Ectodermal cell (in vitro differentiated cells): Measurements from ENCODE around the gene CIZ1.

Experiments used
- H3K27ac ChIP-seq: 2 replicates; pipeline ENCODE4 v1.7.0; 2013; ENCODE audit warnings: mild to moderate bottlenecking, low read depth, low read length; ENCODE audit not compliant: insufficient read depth, poor library complexity, severe bottlenecking
- H3K27me3 ChIP-seq: 2 replicates; pipeline ENCODE4 v1.7.0; 2013; ENCODE audit warnings: mild to moderate bottlenecking, low read length; ENCODE audit not compliant: insufficient read depth, control insufficient read depth, poor library complexity, severe bottlenecking
- H3K36me3 ChIP-seq: one replicate; pipeline ENCODE4 v1.7.0; 2013; ENCODE audit warnings: low read length; ENCODE audit not compliant: control insufficient read depth, insufficient read depth
- H3K4me1 ChIP-seq: one replicate; pipeline ENCODE4 v1.7.0; 2013; ENCODE audit warnings: low read length; ENCODE audit not compliant: control insufficient read depth, insufficient read depth
- H3K4me3 ChIP-seq: 2 replicates; pipeline ENCODE4 v1.7.0; 2013; ENCODE audit warnings: low read depth, low read length, control low read depth; ENCODE audit not compliant: insufficient read depth
- H3K9me3 ChIP-seq: 2 replicates; pipeline ENCODE4 v1.7.0; 2013; ENCODE audit warnings: mild to moderate bottlenecking, low read length, moderate library complexity; ENCODE audit not compliant: control insufficient read depth
- WGBS, 2 experiments: methylation state at CpG; one replicate each; pipeline ENCODE4 v1.1.7; 2013; ENCODE audit warnings: missing lambda C conversion rate in 2 of 2; 5-methylcytosine and 5-hydroxymethylcytosine counted together

The CIZ1 gene

DNA sequence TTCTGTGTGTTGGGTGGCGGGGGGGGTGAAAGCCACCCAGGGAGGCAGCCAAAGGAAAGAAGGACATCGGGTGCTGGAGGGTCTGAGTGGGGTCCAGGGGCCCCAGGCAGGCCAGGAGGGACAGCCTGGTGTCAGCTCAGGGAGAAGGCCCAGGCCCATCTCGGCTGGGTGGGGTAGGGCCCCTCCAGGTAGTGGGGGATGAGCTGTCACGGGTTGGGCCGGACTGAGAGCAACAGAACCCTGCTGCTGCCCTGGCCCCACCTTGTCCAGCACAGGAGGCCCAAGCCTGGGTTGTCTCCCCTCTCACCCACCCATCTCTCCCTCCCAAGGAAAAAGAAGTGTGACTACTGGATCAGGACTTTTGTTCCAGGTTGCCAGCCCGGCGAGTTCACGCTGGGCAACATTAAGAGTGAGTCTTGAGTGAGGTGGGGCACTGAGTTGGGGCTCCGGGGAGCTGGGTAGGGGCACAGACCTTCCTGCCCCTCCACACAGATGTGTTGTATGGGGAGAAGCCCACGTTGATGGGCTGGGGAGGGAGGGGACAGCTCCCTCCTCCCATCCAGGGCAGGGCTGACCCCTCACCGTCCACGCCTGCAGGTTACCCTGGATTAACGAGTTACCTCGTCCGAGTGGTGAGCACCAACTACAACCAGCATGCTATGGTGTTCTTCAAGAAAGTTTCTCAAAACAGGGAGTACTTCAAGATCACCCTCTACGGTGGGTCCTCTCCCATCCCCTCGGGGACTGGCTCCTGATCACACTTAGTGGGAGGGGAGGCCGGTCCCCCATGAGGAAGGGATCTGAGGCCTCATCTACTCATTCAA, 39.9 kb downstream of the CIZ1 start:
- Histone ChIP-seq H3K4me3 (no peak overlapping the region), H3K27ac (no peak overlapping the region), H3K27me3 (no peaks in the 10 kb centered on the region), H3K36me3 (no peaks in the 10 kb centered on the region), H3K9me3 (no peaks in the 10 kb centered on the region), H3K4me1 (no peaks in the 10 kb centered on the region)
- WGBS, 2 experiments = 84 to 87% methylated on average over 18 of the region's 18 CpGs

DNA sequence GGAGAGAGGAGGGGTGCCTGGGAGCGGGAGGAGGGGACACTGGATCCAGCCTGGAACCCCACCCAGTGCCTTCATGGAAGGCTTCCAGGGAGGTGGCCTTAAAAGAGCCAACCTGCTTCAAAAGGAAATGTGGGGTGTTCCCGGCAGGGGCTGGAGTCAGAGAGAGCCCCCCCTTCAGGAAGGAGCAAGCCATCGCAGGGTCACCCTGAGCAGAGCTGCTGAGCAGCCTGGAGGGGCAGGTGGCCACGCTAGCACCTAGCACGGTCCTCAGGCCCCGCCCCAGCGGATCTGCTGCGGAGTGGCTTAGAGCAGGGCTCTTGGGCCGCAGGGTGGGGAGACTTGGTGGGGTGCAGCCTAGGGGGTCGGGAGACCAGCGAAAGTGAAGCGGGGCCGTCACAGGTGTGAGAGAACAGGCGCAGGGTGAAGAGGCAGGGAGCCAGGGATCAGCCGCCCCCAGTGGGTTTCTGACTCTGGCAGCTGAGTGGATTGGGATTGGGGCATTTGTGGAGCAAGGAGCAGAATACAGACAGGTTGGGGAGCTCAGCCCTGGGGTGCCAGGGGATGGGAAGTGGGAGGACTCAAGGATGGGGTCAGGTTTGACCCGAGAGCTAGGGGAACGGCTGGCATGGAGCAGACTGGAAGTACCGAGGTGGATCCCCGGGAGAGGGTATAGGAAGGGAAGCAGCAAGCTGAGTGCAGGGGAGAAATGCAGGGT, 40.6 kb downstream of the CIZ1 start:
- no peaks in the 10 kb centered on the region for H3K36me3 ChIP-seq
- H3K9me3 ChIP-seq = no peaks in the 10 kb centered on the region
- no peak overlapping the region for H3K27ac ChIP-seq
- no peak overlapping the region for H3K4me3 ChIP-seq
- no peaks in the 10 kb centered on the region for H3K27me3 ChIP-seq
- no peaks in the 10 kb centered on the region for H3K4me1 ChIP-seq
- 69 to 73% methylated on average over 19 of the region's 19 CpGs for WGBS, 2 experiments

DNA sequence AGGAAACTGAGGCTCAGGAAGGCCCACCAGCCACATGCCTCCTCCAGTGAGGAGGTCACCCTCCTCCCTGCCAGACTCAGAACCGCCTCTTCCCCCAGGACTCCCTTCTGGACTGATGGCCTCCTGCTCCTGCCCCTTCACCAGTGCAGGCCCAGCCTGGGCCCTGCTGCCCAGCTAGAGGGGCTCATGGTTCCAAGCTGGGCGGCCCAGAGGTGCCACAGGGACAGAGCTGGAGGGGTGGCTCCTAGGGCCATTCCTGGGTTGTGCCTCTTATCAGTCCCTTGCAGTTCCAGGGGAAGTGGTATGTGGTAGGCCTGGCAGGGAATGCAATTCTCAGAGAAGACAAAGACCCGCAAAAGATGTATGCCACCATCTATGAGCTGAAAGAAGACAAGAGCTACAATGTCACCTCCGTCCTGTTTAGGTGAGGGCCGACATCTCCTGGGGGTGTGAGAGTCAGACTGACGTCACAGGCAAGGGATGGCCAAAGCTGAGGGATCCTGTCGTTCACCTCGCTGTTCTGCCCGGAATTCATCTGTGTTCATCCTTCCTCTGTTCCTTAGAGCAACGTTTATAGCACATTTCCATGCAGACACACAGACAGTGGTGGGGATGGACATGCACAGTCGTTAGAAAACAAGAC, 41.3 kb downstream of the CIZ1 start:
- no peaks in the 10 kb centered on the region for H3K27me3 ChIP-seq
- no peaks in the 10 kb centered on the region for H3K9me3 ChIP-seq
- H3K4me3 ChIP-seq = no peak overlapping the region
- 87 to 88% methylated on average over 11 of the region's 11 CpGs for WGBS, 2 experiments
- H3K27ac ChIP-seq = no peak overlapping the region
- no peaks in the 10 kb centered on the region for H3K4me1 ChIP-seq
- H3K36me3 ChIP-seq = no peaks in the 10 kb centered on the region

DNA sequence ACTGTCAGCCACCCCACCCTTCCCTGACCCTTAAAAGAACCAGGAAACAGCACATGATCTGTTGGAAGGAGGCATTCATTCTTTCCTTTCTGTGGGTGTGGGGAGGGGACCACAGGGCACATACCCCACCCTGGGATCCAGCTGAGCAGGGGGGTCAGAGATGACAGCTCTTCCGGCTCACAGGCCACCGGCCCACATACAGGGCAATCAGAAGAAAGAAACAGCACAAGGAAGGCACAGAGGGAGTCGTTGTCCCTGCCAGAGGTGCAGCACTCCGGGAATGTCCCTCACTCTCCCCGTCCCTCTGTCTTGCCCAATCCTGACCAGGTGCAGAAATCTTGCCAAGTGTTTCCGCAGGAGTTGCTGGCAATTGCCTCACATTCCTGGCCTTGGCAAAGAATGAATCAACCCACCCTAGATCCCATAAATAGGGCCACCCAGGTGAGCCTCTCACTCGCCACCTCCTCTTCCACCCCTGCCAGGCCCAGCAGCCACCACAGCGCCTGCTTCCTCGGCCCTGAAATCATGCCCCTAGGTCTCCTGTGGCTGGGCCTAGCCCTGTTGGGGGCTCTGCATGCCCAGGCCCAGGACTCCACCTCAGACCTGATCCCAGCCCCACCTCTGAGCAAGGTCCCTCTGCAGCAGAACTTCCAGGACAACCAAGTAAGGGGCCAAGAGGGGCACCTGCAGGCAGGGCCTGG, 42.2 kb downstream of the CIZ1 start, which contains the start of gene LCN2:
LCN2 (plus strand) TSS at position 453 of the 701 bp plus-strand sequence; CDS start at position 526, 73 bp downstream.
- 86 to 87% methylated on average over 9 of the region's 9 CpGs for WGBS, 2 experiments
- no peaks in the 10 kb centered on the region for H3K36me3 ChIP-seq
- no peaks in the 10 kb centered on the region for H3K9me3 ChIP-seq
- no peak within 1 kb of the TSS for H3K27ac ChIP-seq
- no peaks in the 10 kb centered on the region for H3K27me3 ChIP-seq
- H3K4me1 ChIP-seq = no peaks in the 10 kb centered on the region
- H3K4me3 ChIP-seq = no peak within 1 kb of the TSS

DNA sequence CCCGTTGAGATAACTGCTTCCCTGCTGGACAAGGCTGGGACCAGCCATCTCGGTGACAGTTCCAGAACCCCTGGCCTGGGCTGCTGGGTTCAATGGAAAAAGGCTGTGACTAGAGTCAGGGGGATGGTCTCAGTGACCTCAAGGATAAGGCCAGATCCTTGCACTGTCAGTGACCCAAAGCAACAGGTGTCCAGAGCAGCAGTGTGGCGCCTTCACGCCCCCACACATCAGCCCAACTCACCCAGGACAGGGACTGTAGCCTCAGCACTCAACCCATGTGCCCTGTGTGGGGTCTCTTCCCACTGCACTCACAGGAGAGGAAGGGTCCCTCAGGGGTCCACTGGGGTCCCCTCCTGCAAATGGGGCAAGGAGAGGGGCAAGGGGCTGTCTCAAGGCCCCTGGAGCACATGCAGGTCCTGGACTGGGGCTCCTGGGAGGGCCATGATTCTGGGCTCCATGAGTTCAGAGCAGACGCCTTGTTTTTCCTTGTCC, 42.8 kb downstream of the CIZ1 start:
- Histone ChIP-seq H3K36me3 (no peaks in the 10 kb centered on the region), H3K9me3 (no peaks in the 10 kb centered on the region), H3K27ac (no peak overlapping the region), H3K27me3 (no peaks in the 10 kb centered on the region), H3K4me3 (no peak overlapping the region), H3K4me1 (no peaks in the 10 kb centered on the region)
- WGBS, 2 experiments = 91 to 95% methylated on average over 5 of the region's 5 CpGs

DNA sequence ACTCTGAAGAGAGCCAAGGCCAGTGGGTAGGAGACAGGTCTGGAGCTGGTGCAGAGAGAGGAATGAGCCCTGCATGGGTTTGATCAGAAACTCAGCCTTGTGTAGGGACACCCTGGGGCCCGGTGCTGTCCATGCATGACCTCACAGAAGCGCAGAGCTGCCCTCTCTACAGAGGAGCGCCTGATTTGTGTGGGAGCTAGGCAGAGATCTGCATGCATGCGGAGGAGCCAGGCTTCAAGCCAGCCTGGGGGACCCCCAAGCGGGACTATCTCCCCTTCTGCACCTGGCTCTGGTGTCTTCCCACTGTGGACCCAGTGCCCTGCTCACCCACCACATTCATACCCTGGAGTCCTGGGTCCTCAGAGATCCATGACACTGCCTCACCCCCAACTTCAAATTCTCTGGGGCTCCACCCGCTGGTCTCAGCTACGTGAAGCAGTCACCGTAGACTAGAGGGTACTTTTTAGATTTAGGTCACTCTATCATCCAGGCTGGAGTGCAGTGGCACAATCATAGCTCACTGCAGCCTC, 44.7 kb downstream of the CIZ1 start:
- 89 to 93% methylated on average over 8 of the region's 8 CpGs for WGBS, 2 experiments
- Histone ChIP-seq H3K4me3 (no peak overlapping the region), H3K36me3 (no peaks in the 10 kb centered on the region), H3K27me3 (no peaks in the 10 kb centered on the region), H3K9me3 (no peaks in the 10 kb centered on the region), H3K27ac (no peak overlapping the region), H3K4me1 (no peaks in the 10 kb centered on the region)

DNA sequence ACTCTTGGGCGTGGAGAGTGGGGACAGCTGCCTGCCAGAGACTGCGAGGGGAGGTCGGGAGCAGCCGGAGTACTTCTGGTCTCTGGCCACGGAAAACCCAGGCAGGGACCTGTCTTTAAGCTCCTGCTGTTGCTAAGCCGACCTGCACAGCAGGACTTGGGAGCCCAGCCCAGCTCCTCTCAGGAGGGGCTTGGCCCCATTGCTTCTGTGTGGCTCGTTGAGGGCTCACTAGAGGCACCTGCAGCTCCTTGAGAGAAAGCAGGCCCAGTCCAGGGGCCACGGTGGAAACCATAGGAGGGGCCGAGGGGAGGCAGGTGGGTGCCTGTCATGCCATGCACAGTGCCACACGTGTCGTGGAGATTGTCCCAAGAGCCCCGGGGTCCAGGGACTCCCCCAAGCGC, 45.4 kb downstream of the CIZ1 start:
- no peaks in the 10 kb centered on the region for H3K27me3 ChIP-seq
- no peaks in the 10 kb centered on the region for H3K4me1 ChIP-seq
- no peak overlapping the region for H3K4me3 ChIP-seq
- WGBS, 2 experiments = 85 to 87% methylated on average over 13 of the region's 13 CpGs
- no peak overlapping the region for H3K27ac ChIP-seq
- H3K9me3 ChIP-seq = no peaks in the 10 kb centered on the region
- H3K36me3 ChIP-seq = no peaks in the 10 kb centered on the region

DNA sequence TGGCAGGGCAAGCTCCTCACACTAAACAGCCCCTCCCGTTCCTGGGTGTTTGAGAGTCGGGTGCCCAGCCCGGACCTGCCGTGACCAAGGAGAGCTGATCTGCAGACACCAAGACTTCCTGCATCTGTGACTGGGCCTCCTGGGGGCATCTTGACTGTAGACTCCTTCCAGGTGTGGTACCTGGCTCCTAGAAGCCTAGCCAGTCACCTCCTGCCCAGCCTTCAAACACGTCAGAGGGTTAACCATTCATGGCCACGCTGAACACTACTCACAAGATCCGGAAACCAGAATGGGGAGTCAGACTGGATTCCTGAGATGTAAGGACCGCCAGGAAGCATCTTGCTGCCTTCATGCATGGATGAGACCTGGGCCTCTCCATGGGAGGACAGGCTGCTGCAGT, 45.8 kb downstream of the CIZ1 start:
- 81% methylated on average over 8 of the region's 8 CpGs for WGBS, 2 experiments
- Histone ChIP-seq H3K36me3 (no peaks in the 10 kb centered on the region), H3K4me1 (peaks cover 3% of the 10 kb centered on the region), H3K27me3 (no peaks in the 10 kb centered on the region), H3K9me3 (no peaks in the 10 kb centered on the region), H3K27ac (no peak overlapping the region), H3K4me3 (no peak overlapping the region)

DNA sequence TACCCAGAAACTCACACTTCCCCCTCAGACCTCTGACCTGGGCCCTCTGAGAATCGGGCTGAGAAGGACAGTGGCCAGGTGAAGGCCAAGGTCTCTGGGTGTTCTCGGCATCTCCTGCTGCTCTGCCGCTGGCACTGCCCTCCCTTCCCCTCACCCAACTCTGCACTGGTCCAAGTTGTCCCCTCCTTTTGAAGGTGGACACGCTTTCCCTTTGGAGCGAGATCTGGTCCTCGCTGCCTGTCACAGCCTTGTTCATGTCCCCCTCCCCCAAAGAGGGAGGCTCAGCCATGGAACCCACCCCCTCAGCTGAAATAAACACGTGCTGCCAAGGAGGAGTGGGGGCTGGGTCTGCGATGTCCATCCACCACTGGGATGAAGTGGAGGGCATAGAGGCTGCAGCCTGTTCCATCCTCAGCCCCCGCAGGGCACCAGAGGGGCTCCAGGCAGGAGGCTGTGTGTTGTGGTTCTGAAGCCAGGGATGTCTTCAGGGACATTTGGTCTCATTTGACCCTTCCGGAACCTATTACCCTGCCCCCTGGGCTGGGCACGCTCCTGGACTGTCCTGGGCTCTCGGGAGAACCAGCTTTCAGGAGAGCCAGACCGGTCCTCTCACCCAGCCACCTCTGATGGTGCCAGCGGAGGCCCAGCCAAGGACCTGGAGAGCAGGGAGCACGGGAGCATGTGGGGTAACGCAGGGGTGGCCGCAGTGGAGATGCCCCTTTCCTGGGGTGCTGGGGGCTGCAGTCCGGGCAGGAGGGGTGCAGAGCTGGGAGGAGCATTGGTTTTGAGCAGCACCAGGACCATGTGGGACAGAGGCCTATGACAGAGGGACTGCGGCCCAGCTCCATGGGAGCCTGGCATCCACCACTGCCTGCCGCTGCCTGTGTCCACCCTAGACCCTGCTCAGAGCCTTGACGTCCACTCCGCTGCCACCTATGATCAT, 46.9 kb downstream of the CIZ1 start:
- Histone ChIP-seq H3K27ac (no peak overlapping the region), H3K36me3 (no peaks in the 10 kb centered on the region), H3K4me1 (peaks cover 5% of the 10 kb centered on the region), H3K4me3 (no peak overlapping the region), H3K9me3 (no peaks in the 10 kb centered on the region), H3K27me3 (no peaks in the 10 kb centered on the region)
- 94 to 95% methylated on average over 22 of the region's 22 CpGs for WGBS, 2 experiments
